ENCODE measurements around the gene TFAP2A.

The TFAP2A gene

GRCh38 chr6:10404107-10404798, 10.6 kb downstream of the TFAP2A start (continued):
- no peak for TF ChIP-seq ZNF169 (tag by site-specific recombination; IDR thresholded peaks at IDR 0.05)
- no peak for TF ChIP-seq ZNF548 (tag by site-specific recombination; IDR thresholded peaks at IDR 0.05)
- peak; percentile 83 for TF ChIP-seq SP2 (tag by site-specific recombination; IDR thresholded peaks at IDR 0.05)
- TF ChIP-seq GLIS1 (tag by site-specific recombination; IDR thresholded peaks at IDR 0.05): peak; percentile 36; the same call in 1 of the 2 replicates
- no peak for TF ChIP-seq ZBTB20 (tag by site-specific recombination; IDR thresholded peaks at IDR 0.05)
- TF ChIP-seq PRDM6 (tag by site-specific recombination; IDR thresholded peaks at IDR 0.05): no peak
- no peak for TF ChIP-seq REPIN1 (tag by site-specific recombination; IDR thresholded peaks at IDR 0.05; ENCODE audit: low read depth)
- no peak for TF ChIP-seq PRDM4 (tag by site-specific recombination; IDR thresholded peaks at IDR 0.05)
- no peak for TF ChIP-seq ZNF280C (tag by site-specific recombination; IDR thresholded peaks at IDR 0.05)
- TF ChIP-seq ZNF112 (tag by site-specific recombination; IDR thresholded peaks at IDR 0.05): no peak
- 0 out of 2 replicates have a peak, but pooled peaks have one; percentile 56 for TF ChIP-seq ZNF280D (tag by site-specific recombination; IDR thresholded peaks at IDR 0.05)
- no peak for TF ChIP-seq ZNF335 (tag by site-specific recombination; conservative IDR thresholded peaks at IDR 0.05)
- no peak for TF ChIP-seq MEIS1 (CRISPR knock-in tag; IDR thresholded peaks at IDR 0.05; ENCODE audit: borderline replicate concordance)
- TF ChIP-seq ZNF138 (tag by site-specific recombination; IDR thresholded peaks at IDR 0.05; ENCODE audit: borderline replicate concordance): no peak
- TF ChIP-seq ZNF664 (tag by site-specific recombination; IDR thresholded peaks at IDR 0.05): no peak
- TF ChIP-seq ZNF19 (tag by site-specific recombination; IDR thresholded peaks at IDR 0.05; ENCODE audit: low read depth): no peak
- TF ChIP-seq YY1 (tag by site-specific recombination; IDR thresholded peaks at IDR 0.05): peak; percentile 60; the same call in 1 of the 2 replicates
- TF ChIP-seq KLF17 (tag by site-specific recombination; IDR thresholded peaks at IDR 0.05): no peak
- no peak for TF ChIP-seq ZNF473 (tag by site-specific recombination; IDR thresholded peaks at IDR 0.05)
- no peak for TF ChIP-seq ZNF311 (tag by site-specific recombination; IDR thresholded peaks at IDR 0.05; ENCODE audit: borderline replicate concordance)
- no peak for TF ChIP-seq ZNF175 (tag by site-specific recombination; IDR thresholded peaks at IDR 0.05)
- 0 out of 2 replicates have a peak, but pooled peaks have one; percentile 50 for TF ChIP-seq GLI4 (tag by site-specific recombination; IDR thresholded peaks at IDR 0.05)
- no peak for TF ChIP-seq ZNF707 (tag by site-specific recombination; IDR thresholded peaks at IDR 0.05)
- TF ChIP-seq TRIM28 (IDR thresholded peaks at IDR 0.05; ENCODE audit: borderline replicate concordance, low read length): no peak
- TF ChIP-seq MZF1 (tag by site-specific recombination; IDR thresholded peaks at IDR 0.05; ENCODE audit: borderline replicate concordance): no peak
- no peak for TF ChIP-seq GFI1B (tag by site-specific recombination; IDR thresholded peaks at IDR 0.05)
- no peak for TF ChIP-seq ZBTB1 (tag by site-specific recombination; IDR thresholded peaks at IDR 0.05)
- no peak for TF ChIP-seq ZNF48 (tag by site-specific recombination; IDR thresholded peaks at IDR 0.05)

Measured in HEK293 (cell line).